GM21576 (cell line): ENCODE measurements around the gene BRIX1.
"Not testable (repeated sequence)": the region's sequence is repeated elsewhere in the genome, so short reads cannot be mapped to it uniquely, and the experiment has no call there.

Source experiments
- ATAC-seq: cut with Tn5 transposase; IDR thresholded peaks from one replicate; pipeline ENCODE4 v1.9.1; 2021; ENCODE audit warnings: mild to moderate bottlenecking, moderate library complexity; ENCODE audit not compliant: unreplicated experiment

BRIX1 gene

DNA sequence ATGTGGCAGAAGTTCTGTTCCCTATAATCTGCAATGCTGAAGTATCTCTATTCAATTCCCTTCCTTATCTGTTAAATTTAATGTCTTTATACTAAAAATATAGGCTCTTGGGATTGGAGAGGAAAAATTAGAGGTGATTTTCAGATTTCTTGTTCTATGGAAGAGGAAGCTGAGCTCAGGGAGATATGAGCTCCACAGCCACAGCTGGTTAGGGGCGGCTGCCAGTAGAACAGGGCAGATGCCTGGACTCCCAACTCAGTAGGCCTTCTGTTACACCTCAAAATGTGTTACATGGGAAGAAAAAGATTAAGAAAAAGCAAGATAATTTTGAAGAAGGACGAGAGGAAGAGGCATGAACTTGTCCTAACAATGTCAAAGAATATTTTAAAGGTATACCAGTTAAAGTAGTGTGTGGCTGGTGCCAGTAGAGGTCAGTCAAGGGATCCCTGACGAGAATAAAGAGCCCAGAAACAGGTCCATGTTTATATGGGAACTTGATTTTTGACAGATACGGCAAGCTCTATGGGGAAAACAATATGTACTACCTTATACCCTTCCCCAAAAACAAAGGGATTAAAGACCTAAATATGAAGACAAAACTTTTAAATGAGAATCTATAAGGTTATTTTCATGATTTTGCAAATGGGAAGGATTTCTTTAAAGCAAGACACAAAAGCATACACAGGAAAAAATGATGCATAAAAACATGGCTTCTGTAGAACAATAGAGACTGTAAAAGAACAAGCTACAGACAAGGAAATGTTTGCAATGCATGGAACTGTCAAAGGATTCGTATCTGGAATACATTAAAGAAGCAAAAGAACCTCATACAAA, 42.6 kb downstream of the BRIX1 start:
- ATAC-seq, result no peak

DNA sequence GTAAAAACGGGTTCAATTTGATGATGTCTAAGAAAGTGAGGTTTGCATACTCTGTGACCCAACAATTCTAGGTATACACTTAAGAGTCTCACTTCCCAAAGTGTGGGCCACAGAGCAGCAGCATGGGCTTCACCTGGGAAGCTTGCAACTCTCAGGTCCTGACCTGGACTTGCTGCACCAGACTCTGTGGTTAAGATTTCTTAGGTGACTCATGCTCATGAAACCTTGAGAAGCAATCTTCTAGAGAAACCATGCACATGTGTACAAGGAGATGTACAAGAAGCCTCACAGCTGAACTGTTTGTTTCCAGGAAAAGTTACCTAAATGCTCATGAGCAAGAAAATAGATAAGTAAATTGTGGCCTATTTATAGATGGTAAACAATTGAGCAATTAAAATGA, 43.8 kb downstream of the BRIX1 start:
- peak; percentile 98 for ATAC-seq

DNA sequence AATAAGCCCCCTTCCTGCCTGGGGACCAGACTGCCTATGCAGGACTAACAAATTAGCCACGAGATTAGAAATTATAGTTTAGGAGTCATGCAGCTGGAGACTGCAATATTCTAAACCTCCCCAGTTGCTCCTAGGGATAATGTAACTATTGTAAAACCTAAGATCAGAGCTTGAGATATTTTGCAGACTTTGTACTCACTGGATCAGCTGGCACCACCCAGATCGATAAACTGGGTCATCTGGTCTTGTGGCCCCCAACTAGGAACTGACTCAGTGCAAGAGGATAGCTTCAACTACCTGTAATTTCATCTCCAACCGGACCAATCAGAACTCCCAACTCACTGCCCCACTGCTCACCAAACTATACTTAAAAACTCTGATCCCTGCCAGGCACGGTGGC, 52.0 kb downstream of the BRIX1 start:
- no peak for ATAC-seq

DNA sequence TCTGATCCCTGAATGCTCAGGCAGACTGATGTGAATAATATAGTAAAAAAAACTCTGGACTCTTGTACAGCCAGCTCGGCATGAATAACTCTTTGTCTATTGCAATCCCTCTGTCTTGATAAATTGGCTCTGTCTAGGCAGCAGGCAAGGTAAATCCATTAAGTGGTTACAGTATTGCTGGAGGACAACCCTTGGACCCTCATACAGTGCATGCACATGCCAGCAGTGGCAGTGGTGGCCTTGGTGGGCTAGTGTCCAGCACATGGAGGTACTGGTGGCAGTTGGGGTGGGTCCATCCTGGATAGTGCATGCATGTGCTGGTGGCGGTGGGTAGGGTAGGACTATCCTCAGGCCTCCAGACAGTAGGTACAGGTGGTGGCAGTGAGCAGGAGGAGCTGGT, 52.7 kb downstream of the BRIX1 start:
- no peak for ATAC-seq

DNA sequence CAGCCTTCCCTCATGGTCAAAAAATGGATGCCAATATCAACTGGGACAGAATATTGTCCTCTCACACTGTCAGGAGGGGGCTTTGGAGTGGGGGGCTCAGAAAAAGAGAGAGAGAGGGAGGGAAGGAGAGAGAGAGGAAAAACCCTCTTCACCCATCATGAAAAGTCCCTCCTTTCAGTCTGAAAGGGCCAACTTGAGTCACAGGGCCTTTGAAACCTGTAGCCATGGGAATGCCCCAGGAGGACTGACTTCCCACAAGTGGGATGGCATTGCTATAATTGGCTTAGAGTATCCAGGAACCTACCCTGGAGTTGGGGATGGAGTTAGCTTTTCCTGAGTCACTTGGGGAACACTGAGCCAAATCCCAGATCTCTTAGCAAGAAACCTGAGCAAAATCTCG, 55.0 kb downstream of the BRIX1 start:
- no peak for ATAC-seq

DNA sequence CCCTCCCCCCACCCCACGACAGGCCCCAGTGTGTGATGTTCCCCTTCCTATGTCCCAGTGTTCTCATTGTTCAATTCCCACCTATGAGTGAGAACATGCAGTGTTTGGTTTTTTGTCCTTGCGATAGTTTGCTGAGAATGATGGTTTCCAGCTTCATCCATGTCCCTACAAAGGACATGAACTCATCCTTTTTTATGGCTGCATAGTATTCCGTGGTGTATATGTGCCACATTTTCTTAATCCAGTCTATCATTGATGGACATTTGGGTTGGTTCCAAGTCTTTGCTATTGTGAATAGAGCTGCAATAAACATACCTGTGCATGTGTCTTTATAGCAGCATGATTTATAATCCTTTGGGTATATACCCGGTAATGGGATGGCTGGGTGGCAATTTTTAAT, 56.1 kb downstream of the BRIX1 start:
- not testable (repeated sequence) for ATAC-seq
